ENCODE data around the gene MZT2A.
"Not testable (repeated sequence)": the region's sequence is repeated elsewhere in the genome, so short reads cannot be mapped to it uniquely, and the experiment has no call there.

Gene MZT2A, protein sequence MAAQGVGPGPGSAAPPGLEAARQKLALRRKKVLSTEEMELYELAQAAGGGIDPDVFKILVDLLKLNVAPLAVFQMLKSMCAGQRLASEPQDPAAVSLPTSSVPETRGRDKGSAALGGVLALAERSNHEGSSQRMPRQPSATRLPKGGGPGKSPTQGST

DNA sequence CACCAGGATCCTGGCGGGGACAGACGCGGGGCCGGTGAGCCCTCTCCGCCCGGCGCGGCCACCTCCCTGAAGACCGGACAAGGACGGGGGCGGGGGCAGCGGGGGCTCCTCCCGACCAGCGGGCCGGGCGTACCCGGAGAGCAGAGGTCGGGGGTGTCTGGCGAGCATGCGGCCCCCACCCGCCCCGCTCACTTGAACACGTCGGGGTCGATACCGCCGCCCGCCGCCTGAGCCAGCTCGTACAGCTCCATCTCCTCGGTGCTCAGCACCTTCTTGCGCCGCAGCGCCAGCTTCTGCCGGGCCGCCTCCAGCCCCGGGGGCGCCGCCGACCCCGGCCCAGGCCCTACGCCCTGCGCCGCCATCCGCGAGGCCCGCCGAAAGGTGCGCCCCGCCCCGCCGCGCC, at the start of gene MZT2A:
TSS of gene MZT2A (minus strand) at position 383 of the 403 bp plus-strand sequence. CDS start at position 362, 21 bp downstream.
- DNase-seq (ENCODE audit: low spot score): not testable (repeated sequence)

DNA sequence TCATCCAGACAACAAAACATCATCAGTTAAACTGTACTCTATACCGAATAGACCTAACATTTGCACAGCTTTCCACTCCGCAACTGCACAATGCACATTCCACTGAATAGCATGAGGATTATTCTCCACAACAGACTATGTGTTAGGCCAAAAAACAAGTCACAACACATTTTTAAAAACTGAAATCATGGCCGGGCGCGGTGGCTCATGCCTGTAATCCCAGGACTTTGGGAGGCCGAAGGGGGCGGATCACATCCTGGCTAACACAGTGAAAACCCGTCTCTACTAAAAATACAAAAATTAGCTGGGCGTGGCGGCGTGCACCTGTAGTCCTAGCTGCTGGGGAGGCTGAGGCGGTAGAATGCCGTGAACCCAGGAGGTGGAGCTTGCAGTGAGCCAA, 46.7 kb upstream of the MZT2A start:
- not testable (repeated sequence) for DNase-seq (ENCODE audit: low spot score)

DNA sequence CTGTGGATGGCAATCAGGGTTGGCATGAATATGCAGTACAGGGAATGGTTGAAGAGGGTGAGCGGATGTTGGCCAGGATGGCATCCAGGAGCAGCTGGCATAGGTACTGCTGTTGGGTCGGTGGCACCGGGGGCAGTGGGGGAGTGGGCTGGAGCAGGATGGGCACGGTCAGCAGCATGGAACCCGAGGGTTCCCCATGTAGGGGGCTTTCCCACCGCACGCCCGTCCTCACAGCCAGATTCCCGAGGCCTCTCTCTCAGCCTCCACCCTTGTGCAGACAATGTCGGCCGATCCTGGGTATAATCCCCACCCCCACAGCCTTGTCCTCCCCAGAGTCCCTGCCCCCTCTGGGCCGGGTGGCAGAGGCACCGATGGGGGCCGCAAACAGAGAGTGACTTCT, 44.6 kb upstream of the MZT2A start:
- DNase-seq (ENCODE audit: low spot score): not testable (repeated sequence)

DNA sequence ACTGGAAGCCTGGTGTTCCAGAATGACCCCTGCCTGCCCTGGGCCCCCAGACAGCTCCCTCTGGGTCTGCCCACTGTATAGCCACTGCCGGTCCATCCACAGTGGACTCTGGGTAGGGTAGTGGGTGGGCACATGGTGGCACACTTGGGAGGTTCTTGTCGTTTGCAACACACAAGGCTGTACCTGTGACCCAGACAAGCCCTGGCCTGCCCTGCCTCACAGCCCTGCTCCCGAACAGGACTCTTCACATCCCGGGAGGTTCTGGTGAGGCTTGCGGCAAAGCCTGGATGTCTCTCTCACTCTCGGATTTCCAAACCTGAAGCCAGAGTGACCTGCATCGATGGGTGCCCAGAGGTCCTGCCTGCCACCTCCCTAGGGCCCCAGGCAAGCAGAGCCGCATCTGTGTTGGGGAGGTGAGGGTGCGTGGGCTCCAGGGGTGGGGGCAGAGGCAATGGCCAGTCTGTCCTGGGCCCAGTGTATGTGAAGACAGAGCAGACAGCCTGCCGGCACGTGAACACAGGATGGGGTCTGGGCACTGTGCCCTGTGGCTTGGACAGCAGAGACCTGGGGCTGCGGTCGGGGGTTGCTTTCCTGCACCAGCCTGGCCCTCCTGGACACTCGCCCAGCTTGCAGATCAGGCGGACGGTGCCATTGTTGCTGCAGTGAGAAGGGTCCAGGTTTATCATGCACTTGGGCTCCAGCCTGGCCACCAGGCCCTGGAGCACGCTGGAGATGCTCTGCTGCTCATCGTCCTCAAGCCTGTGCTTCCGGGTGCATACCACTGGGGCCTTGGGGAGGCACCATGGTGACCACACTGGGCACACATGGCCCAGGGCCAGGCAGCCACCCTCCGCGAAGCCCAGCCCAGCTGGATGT, 44.0 kb upstream of the MZT2A start:
- DNase-seq (ENCODE audit: low spot score): not testable (repeated sequence)

DNA sequence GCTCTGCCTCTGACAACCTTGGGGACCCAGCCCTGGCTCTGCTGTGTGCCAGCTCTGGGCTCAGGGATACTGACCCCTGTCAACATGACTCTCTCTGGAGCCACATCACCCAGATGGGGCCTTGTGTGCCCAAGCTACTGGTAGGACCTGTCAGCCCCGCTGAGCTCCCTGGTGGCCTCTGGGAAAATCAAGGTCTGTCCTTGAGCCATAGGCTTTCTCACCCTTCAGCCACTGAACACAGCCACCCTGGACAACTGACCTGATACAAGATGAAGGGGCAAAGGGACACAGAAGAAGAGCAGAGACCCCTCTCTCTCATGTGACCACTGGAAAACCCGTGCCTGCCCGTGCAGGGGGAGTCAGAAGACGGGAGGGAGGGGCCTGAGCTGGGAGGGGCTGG, 43.3 kb upstream of the MZT2A start:
- no peak for DNase-seq (ENCODE audit: low spot score)

DNA sequence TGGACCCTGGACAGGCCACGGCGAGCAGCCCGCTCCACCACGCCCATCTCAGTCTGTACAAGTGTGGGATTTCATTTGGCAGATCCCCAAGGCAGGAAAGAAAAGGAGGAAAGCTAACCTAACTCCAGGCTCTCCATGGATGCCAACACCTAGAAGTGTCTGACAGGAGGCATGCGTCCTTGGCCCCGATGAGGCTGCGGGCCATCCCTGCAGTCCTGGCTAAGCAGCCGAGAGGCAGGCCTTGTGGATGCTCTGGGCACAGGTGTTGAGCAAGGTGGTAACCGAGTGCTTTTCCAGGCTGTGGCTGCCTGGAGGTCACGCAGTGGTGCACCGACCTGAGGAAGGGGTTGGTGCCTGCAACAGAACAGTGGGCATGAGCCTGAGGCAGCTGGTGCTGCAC, 42.8 kb upstream of the MZT2A start:
- DNase-seq (ENCODE audit: low spot score): not testable (repeated sequence)

DNA sequence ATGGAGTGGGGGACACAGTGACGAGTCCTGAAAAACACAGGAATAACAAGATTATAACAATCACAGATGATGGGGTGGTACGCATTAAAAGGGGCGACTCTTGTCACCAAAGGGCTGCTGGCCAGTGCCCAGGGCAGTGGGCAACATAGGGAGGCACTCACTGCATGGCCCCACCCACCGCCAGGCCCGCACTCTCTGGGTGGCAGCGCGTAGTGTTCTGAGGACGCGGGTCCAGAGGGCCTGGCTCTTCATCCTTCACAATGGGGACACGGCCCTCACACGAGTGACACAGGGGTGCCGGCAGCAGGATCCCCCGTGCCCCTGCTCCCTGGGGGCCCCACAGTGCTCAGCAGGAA, 42.1 kb upstream of the MZT2A start:
- DNase-seq (ENCODE audit: low spot score): not testable (repeated sequence)

DNA sequence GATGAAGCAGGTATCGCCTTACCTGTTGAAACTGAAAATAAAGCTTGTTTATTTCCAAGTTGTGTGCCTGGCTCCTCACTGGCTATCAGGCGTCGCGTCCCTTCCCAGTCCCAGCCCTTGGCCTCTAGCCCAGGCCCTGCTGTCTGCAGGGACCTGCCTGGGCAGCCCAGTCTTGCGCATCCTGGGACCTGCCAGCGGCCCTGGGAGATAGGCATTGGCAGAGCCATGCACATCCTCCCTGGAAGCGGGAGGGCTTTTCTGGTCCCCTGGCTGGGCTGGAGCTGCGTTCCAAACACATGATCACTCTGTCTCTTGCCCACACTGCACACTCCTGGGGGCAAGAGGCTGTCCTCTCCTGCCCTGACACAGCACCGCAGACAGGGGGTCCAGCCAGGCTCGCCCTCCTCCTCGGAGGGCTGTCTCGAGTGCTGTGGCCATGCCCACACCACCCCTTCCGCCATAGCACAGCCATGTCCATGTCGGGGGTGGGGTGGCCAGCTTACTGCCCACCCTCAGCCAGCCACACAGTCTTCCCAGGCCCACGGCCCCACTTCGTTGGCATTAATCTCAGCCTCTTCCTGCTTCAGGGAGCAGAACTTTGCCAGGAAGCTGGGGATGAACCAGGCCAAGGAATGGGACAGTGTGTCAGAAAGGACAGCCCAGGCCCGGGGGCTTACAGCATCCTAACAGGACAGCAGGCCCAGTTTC, 41.6 kb upstream of the MZT2A start:
- DNase-seq (ENCODE audit: low spot score): not testable (repeated sequence)

DNA sequence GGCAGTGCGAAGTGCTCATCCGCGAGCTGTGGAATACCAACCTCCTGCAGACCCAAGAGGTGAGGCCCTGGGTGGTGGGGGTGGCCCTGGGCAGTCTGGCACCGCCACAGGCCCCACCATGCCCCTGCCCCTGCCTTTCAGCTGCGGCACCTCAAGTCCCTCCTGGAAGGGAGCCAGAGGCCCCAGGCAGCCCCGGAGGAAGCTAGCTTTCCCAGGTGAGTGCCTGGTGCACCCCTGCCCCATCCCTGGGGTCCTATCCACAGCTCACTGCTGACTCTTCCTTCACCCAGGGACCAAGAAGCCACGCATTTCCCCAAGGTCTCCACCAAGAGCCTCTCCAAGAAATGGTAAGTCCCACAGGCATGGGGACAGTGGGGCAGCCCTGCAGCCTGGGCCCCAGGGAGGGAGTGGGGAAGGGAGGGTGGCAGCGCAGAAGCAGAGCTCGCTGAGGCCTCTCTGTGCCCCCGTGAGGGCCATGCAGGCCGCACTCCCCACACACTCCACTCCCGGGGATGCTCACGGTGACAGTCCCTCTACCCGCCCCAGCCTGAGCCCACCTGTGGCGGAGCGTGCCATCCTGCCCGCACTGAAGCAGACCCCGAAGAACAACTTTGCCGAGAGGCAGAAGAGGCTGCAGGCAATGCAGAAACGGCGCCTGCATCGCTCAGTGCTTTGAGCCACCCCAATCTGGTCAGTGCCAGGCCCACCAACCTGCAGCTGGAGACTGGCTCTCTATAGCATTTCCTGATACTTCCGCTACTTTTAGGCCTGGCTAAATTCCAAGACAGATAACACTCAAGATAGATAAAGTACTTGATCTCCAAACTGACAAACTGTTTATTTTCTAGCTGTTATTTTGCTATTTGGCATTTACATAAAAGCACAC, 40.8 kb upstream of the MZT2A start:
- not testable (repeated sequence) for DNase-seq (ENCODE audit: low spot score)

DNA sequence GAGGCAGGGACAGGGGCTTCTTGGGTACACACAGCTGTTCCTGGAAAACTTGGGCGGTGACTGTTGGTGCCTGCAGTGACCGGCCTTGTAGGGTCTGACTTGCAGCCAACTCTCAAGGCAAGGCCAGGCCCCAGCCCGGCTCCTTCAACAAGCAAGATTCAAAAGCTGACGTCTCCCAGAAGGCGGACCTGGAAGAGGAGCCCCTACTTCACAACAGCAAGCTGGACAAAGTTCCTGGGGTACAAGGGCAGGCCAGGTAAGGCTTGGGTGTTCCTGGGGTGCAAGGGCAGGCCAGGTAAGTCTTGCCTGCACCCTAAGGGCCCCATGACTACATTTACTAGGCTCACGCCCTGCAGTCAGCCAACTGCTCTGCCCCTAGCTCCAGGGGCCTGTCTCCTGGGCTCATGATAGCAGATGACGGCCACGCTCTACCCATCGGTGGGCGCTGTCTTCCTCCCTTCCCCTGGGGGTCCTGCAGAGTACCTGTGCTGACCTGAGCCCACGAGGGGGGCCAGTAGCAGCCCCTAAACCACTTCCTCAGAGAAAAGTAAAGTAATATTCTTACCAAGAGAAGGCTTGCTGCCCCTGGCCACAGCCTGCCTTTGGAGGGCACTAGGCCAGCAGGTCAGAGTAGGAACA, 39.5 kb upstream of the MZT2A start:
- DNase-seq (ENCODE audit: low spot score): not testable (repeated sequence)

DNA sequence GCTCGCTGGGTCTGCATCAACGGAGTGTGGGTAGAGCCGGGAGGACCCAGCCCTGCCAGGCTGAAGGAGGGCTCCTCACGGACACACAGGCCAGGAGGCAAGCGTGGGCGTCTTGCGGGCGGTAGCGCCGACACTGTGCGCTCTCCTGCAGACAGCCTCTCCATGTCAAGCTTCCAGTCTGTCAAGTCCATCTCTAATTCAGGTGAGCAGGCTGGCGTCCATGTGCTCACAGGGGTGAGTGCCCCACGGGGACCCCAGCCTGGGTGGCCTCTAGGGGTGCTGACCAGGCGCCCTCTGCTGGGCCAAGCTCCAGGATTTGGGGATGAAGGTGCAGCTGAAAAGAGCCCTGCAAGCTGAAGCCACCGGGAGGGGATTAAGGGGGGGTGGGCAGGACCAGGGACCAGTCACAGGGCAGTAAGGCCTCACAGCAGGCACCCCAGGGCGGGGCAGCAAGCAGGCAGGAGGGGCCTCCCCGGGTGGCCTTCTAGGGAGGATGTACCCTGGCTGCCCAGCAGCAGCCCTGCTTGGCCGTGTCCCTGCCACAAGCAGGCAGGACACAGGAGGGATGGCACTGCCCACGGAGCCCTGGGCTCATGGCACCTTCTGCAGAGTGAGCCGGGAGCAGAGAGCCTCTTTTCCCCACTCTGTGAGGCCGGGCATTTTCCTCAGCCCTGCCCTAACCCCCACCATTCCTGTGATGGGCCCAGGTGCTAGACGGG, 38.6 kb upstream of the MZT2A start:
- DNase-seq (ENCODE audit: low spot score): not testable (repeated sequence)

DNA sequence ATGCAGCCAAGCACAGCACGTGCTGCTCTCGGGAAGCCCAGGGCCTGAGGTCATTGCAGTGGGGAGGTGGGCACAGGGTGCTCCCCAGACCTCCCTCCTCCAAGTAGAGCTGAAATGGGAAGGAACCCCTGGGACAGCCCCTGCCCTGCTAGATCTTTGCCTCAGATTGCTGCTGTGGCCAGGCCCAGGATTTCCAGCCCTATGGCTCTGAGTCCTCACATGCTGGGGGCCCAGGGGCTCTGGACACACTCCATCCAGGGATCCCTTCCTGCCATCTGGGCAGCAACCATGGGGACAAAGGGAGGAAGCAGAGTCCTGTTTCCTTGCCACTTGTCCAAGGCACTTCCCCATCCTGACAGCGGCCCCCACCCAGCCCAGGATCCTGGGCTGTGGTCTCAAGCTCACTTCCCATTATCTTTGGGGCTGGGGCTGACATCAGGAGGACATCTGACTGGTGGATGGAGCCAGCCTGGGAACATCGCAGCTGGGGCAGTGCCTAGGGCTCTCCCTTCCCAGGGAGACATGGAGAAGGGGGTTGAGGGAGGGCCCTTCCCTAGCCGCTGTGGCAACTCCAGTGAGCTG, 37.8 kb upstream of the MZT2A start:
- not testable (repeated sequence) for DNase-seq (ENCODE audit: low spot score)

DNA sequence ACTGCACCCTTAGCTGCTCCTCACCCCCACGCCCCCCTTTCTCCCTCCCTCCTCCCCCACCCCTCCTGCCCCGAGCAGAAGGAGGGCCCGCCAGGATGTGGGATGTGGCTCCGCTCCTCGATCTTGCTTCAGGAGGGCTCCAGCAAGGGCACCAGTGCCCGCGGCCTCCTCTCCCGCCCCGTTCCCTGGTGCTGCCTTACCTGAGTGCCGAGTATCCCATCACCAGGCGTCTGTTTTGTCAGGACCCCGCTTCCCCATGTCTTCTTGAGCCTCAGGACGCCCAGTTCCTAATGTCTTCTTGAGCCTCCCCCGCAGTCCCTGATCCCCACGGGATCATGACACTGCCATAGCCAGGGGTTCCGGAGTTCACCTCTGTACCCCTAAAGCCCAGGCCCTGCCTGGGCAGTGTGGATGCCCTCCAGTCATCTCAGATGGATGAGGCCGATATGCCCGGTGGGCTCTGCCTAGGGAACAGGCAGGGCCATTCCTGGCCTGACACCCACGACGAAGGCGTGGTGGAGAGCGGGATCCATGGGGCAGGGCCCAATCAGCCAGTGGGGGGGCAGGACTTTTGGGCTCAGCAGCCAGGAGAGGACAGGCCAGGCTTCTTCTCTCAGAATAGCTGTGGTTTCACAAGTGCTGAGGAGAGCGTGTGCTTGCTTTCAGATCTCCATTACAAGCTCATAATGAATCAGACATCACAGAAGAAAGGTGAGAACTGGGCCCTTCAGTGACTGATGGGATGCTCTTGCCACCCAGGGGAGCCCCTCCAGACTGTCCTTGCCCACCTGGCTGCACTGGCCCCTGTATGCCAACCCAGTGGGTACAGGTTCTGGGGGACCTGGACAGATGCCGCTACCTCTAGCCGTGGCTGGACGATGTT, 37.0 kb upstream of the MZT2A start:
- DNase-seq (ENCODE audit: low spot score): not testable (repeated sequence)

DNA sequence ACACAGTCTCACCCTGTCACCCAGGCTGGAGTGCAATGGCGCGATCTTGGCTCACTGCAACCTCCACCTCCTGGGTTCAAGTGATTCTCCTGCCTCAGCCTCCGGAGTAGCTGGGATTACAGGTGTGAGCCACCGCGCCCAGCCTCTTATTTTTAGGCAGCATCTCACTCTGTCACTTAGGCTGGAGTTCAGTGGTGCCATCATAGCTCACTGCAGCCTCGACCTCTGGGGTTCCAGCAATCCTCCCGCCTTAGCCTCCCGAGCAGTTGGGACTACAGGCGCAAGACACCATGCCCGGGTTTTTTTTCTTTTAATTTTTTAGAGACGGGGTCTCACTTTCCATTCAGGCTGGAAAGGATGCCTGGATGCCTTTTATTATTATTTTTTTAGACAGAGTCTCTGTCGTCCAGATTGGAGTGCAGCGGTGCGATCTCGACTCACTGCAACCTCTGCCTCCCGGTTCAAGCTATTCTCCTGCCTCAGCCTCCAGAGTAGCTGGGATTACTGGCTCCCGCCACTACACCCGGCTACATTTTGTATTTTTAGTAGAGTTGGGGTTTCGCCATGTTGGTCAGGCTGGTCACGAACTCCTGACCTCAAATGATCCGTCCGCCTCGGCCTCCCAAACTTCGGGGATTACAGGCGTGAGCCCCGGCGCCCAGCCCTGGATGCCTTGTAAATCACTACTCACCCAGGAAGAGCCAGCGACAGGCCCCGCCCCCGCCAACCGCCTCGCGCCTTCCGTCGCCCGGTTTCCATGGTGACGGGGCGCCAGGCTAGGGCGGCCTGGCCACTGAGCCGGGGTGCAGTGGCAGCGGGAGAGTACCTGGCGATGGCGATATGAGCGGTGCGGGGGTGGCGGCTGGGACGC, 35.2 kb upstream of the MZT2A start, which contains the start of gene CCDC74A:
TSS of gene CCDC74A (plus strand) at position 758 of the 871 bp plus-strand sequence. CDS start at position 841, 83 bp downstream.
- not testable (repeated sequence) for DNase-seq (ENCODE audit: low spot score)

DNA sequence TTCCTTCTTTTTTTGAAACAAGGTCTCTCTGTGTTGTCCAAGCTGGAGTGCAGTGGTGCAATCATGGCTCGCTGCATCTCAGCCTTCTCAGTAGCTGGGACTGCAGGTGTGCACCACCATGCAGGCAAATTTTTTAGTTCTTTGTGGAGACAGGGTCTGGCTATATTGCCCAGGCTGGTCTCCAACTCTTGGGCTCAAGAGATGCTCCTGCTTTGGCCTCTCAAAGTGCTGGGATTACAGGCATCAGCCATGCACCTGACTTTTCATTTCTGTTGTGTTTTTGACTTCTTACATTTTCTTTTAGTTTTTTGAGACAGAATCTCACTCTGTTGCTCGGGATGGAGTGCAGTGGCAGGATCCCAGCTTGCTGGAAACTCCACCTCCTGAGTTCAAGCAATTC, 33.1 kb upstream of the MZT2A start:
- DNase-seq (ENCODE audit: low spot score): not testable (repeated sequence)

DNA sequence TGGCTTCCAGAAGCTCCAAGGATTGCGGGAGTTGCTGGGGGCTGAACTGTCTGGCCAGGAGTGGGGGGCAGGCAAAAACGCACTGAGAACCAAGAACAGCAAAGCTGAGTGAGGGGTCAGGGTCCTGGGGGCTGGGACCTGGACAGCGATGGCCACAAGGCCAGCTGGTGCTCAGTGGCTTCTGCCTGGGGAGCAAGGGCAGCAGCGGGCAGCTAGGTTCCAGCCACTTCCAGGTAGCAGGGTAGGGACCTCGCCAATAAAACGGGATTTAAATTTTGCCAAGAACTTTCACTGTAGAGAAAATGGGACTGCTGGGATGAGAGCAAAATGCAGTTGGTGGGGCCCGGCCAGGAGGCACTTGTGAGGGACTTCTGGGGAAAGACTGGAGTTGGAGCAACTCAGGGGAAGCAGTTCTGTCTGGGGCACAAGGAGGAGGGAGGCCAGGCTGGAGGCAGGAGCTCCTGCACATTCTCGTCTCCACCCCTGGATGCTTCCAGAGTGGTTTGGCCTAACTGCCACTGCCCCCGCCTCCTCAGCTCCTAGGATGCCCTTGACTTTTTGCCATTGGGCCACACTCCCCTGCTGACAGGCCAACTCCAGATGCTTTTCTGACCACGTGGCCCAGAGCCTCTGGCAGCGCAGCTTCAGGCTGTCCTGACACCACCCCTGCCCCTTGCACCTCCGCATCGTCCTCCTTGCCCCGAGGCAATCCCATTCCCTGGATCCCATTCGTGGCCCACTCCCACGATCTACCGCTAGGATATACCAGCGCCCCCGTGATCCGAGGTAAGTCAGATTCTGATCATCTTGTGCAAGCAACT, 30.0 kb upstream of the MZT2A start:
- peak; percentile 5 for DNase-seq (ENCODE audit: low spot score)

DNA sequence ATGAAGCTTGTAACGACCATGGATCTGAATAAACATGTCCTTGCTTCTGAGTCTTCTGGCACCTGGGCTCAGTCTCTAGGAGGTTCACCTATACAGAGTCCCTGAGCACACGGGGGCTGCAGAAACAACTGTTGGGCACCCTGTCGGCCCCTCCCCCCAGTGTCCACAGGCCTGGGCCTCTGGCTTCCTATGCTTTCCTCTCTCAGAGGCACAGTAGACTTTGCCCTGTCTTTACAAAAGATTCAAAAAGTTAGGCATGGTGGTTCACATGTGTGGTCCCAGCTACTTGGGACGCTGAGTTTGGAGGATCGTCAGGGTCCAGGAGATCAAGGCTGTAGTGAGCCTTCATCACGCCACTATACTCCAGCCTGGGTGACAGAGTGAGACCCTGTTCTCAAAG, 29.3 kb upstream of the MZT2A start:
- DNase-seq (ENCODE audit: low spot score): not testable (repeated sequence)
